ENCODE data around the gene MAGI2. TPM values are rescaled to one million over a fixed set of nuclear protein-coding genes. Genes with fewer than 3 reads are reported as not detected.

The MAGI2 gene
- total RNA-seq, 1 donor from 2014 or later = 11.4 TPM

DNA sequence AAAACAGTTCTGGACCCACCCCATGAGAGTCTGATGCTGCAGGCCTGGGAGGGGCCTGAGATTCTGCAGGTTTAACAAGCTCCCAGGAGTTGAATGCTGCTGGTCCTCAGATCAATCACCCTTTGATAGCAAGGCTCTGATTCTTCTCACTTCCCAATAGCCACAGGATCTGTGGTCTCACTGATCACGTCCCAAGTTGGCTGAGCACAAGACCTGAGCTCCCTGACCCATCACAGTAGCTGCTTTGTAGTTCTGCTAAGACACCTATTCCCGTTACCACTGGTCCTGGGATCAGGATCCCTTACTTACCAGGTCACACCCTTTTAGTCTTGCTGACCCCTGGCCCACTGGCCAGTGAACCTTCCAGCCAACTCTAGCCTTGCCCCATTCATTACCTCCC lies 1282.1 kb downstream of the MAGI2 start:
- peaks cover 3% of the 10 kb centered on the region for H3K27me3 Mint-ChIP-seq
- H3K4me1 Mint-ChIP-seq (ENCODE audit: low read depth) = peaks cover 14% of the 10 kb centered on the region
- H3K36me3 Mint-ChIP-seq (ENCODE audit: insufficient read depth) = no peaks in the 10 kb centered on the region
- DNase-seq (ENCODE audit: low spot score, unreplicated experiment) = no peak
- no peaks in the 10 kb centered on the region for H3K9me3 Mint-ChIP-seq (ENCODE audit: low read depth)
- no peak overlapping the region for H3K4me3 Mint-ChIP-seq (ENCODE audit: low read depth)
- TF ChIP-seq, protein P1, sequence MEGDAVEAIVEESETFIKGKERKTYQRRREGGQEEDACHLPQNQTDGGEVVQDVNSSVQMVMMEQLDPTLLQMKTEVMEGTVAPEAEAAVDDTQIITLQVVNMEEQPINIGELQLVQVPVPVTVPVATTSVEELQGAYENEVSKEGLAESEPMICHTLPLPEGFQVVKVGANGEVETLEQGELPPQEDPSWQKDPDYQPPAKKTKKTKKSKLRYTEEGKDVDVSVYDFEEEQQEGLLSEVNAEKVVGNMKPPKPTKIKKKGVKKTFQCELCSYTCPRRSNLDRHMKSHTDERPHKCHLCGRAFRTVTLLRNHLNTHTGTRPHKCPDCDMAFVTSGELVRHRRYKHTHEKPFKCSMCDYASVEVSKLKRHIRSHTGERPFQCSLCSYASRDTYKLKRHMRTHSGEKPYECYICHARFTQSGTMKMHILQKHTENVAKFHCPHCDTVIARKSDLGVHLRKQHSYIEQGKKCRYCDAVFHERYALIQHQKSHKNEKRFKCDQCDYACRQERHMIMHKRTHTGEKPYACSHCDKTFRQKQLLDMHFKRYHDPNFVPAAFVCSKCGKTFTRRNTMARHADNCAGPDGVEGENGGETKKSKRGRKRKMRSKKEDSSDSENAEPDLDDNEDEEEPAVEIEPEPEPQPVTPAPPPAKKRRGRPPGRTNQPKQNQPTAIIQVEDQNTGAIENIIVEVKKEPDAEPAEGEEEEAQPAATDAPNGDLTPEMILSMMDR (IDR thresholded peaks at IDR 0.05; ENCODE audit: unreplicated experiment) = no peak
- H3K27ac Mint-ChIP-seq = no peak overlapping the region

DNA sequence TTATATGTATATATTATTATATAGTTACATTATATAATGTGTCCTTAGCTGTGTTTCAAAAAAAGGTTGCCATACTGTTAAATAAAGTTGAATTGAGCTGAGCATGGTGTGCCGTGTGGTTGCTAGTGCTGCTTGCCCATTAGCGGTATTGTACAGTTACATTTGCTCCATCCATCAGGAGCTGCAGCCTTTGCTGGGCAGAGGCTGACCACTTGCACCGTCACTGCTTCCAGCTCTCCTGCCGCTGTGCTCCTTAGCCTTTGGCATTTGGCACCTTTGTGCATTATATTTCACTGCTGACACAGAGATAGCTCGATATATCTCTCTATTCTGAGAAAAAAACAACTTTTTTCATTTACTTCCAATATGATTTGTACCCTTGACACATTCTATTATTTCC lies 1282.7 kb downstream of the MAGI2 start:
- TF ChIP-seq, protein P1 (IDR thresholded peaks at IDR 0.05; ENCODE audit: unreplicated experiment) = no peak
- Mint-ChIP-seq H3K36me3 (ENCODE audit: insufficient read depth) (no peaks in the 10 kb centered on the region), H3K9me3 (ENCODE audit: low read depth) (no peaks in the 10 kb centered on the region), H3K4me3 (ENCODE audit: low read depth) (no peak overlapping the region), H3K27ac (no peak overlapping the region), H3K27me3 (peaks cover 3% of the 10 kb centered on the region), H3K4me1 (ENCODE audit: low read depth) (peaks cover 14% of the 10 kb centered on the region)
- DNase-seq (ENCODE audit: low spot score, unreplicated experiment) = no peak

DNA sequence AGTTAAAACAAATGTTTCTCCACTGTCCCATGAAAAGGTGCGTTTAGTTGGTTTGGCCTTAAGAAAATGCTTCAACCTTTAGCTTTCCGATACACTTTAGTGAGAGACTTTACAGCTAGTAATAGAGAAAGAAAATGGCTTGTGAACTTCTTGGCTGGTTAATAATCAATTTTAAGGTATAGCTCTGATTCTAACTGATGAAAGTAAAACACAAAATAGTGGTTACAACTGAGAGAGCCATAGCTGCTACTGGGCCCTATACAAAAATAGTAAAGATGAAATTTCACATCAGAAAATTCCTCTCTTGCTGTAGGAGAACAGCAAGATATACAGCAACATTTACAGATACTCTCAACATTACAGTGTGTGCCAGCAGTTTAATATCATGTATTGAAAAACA lies 1283.5 kb downstream of the MAGI2 start:
- H3K4me1 Mint-ChIP-seq (ENCODE audit: low read depth) = peaks cover 13% of the 10 kb centered on the region
- peaks cover 3% of the 10 kb centered on the region for H3K27me3 Mint-ChIP-seq
- no peaks in the 10 kb centered on the region for H3K9me3 Mint-ChIP-seq (ENCODE audit: low read depth)
- H3K4me3 Mint-ChIP-seq (ENCODE audit: low read depth) = no peak overlapping the region
- DNase-seq (ENCODE audit: low spot score, unreplicated experiment) = no peak
- TF ChIP-seq, protein P1 (IDR thresholded peaks at IDR 0.05; ENCODE audit: unreplicated experiment) = no peak
- no peaks in the 10 kb centered on the region for H3K36me3 Mint-ChIP-seq (ENCODE audit: insufficient read depth)
- no peak overlapping the region for H3K27ac Mint-ChIP-seq

DNA sequence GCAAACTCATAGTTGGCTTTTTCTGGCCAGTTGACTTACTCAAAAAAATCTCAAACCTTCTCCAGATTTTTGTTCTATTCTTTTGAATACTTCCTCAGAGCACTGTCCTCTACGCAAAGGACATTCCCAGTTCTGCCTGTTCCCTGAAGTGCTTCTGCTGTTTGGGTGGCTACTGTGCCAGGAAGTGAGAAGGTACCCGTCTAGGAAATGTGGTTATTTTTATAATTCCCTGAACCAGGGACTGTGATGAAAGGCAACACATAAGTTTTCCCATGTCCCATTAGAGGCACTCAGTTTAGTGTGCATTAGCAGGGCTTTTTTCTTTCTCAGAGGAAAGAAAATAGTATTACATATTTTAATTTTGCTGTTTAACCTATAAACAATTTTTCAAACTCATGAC lies 1284.6 kb downstream of the MAGI2 start:
- no peaks in the 10 kb centered on the region for H3K9me3 Mint-ChIP-seq (ENCODE audit: low read depth)
- peaks cover 13% of the 10 kb centered on the region for H3K4me1 Mint-ChIP-seq (ENCODE audit: low read depth)
- peaks cover 3% of the 10 kb centered on the region for H3K27me3 Mint-ChIP-seq
- no peak overlapping the region for H3K27ac Mint-ChIP-seq
- TF ChIP-seq, protein P1 (IDR thresholded peaks at IDR 0.05; ENCODE audit: unreplicated experiment) = no peak
- H3K36me3 Mint-ChIP-seq (ENCODE audit: insufficient read depth) = no peaks in the 10 kb centered on the region
- H3K4me3 Mint-ChIP-seq (ENCODE audit: low read depth) = no peak overlapping the region
- no peak for DNase-seq (ENCODE audit: low spot score, unreplicated experiment)

DNA sequence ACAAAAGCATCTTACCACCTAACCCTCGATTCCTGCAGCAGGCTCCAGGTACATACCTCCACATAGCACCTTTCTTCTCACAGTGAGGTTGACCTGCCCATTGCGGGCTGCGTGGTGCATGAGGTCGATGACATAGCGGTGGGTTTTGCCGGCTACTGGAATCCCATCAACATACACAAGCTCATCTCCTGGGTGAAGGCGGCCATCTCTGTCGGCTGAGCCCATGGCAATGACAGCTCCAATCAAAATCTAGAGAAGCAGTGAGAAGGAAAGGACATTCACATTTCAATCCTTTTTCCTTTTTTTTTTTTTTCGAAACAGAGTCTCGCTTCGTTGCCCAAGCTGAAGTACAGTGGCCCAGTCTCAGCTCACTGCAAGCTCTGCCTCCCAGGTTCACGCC lies 1285.6 kb downstream of the MAGI2 start:
- Mint-ChIP-seq H3K27ac (no peak overlapping the region), H3K36me3 (ENCODE audit: insufficient read depth) (no peaks in the 10 kb centered on the region), H3K27me3 (peaks cover 3% of the 10 kb centered on the region), H3K4me3 (ENCODE audit: low read depth) (no peak overlapping the region), H3K4me1 (ENCODE audit: low read depth) (peaks cover 9% of the 10 kb centered on the region), H3K9me3 (ENCODE audit: low read depth) (no peaks in the 10 kb centered on the region)
- no peak for DNase-seq (ENCODE audit: low spot score, unreplicated experiment)
- TF ChIP-seq, protein P1 (IDR thresholded peaks at IDR 0.05; ENCODE audit: unreplicated experiment) = no peak
